Breast epithelium (tissue), 4 donors: ENCODE measurements around the gene FBN1. TPM values are rescaled to one million over a fixed set of nuclear protein-coding genes. Genes with fewer than 3 reads are reported as not detected.

Experiments used
- DNase-seq, 2 donors: peaks; one replicate each; pipeline ENCODE4 v3.0.0-alpha.2; 2019; ENCODE audit warnings: low spot score in 2 of 2
- H3K27ac ChIP-seq, 2 donors: fragments of 200-600 bp; sonication (generic) in 1 of 2; one replicate each; pipeline ENCODE4 v1.5.1; 2016 to 2019; ENCODE audit warnings: mild to moderate bottlenecking in 1 of 2
- H3K27me3 ChIP-seq, 2 donors: fragments of 200-600 bp; sonication (generic) in 1 of 2; one replicate each; pipeline versions ENCODE4 v1.5.1 to v1.6.0; 2017 to 2019; ENCODE audit warnings: control low read depth in 1 of 2, mild to moderate bottlenecking in 1 of 2
- H3K36me3 ChIP-seq: fragments of 200-600 bp; one replicate; pipeline ENCODE4 v1.5.1; 2019
- H3K4me1 ChIP-seq, 2 donors: fragments of 200-600 bp; sonication (generic); one replicate each; pipeline ENCODE4 v1.5.1; 2016 to 2019; ENCODE audit warnings: control low read depth in 1 of 2
- H3K4me3 ChIP-seq, 3 donors: fragments of 200-600 bp; sonication (generic); 1 replicate in 2 of 3; 2 replicates in 1 of 3; pipeline ENCODE4 v1.5.1; 2016 to 2019; ENCODE audit warnings: mild to moderate bottlenecking in 3 of 3, moderate library complexity in 2 of 3
- H3K9me3 ChIP-seq, 2 donors: fragments of 200-600 bp; sonication (generic) in 1 of 2; one replicate each; pipeline ENCODE4 v1.5.1; 2016 to 2019; ENCODE audit warnings: control low read depth in 1 of 2
- POLR2A ChIP-seq: fragments of 450-650 bp; IDR thresholded peaks from one replicate; pipeline ENCODE4 v1.6.1; 2016; ENCODE audit warnings: antibody characterized with exemption, mild to moderate bottlenecking, moderate library complexity
- POLR2AphosphoS5 ChIP-seq, 3 donors: sonication (generic); formaldehyde crosslinking; IDR thresholded peaks; one replicate each; pipeline ENCODE4 v1.6.1; 2017; ENCODE audit warnings: antibody characterized with exemption in 3 of 3
- intact Hi-C: fragments of 100-400 bp; cut with DNase I; formaldehyde crosslinking; loops from one replicate; pipeline ENCODE4 v1.15.1; 2023; ENCODE audit warnings: low total_unique reads
- total RNA-seq, 3 donors: library from RNA; depleted of rRNA; stranded (reverse); fragments of >200 nt; gene quantifications; one replicate each; pipeline ENCODE4 v1.1.0, GENCODE V29; 2016
- TF ChIP-seq, protein P1 (sequence below), 3 donors: fragments of 450-650 bp; IDR thresholded peaks; one replicate each; pipeline ENCODE4 v1.5.1; 2016 to 2017; ENCODE audit warnings: antibody characterized with exemption in 3 of 3, mild to moderate bottlenecking in 3 of 3, moderate library complexity in 3 of 3

Gene FBN1
- total RNA-seq, 3 donors from 2014 or later, result 38.5 to 210 (median 83.2) TPM

GRCh38 chr15:48627260-48627940 is 18.1 kb downstream of the FBN1 start:
- Histone ChIP-seq H3K27ac (peak overlapping the region in 1 of 2 donors; percentile 63), H3K4me1 (no peaks in the 10 kb centered on the region)
- TF ChIP-seq POLR2AphosphoS5 (IDR thresholded peaks at IDR 0.05) (no peak), POLR2A (no peak)
- TF ChIP-seq, protein P1, sequence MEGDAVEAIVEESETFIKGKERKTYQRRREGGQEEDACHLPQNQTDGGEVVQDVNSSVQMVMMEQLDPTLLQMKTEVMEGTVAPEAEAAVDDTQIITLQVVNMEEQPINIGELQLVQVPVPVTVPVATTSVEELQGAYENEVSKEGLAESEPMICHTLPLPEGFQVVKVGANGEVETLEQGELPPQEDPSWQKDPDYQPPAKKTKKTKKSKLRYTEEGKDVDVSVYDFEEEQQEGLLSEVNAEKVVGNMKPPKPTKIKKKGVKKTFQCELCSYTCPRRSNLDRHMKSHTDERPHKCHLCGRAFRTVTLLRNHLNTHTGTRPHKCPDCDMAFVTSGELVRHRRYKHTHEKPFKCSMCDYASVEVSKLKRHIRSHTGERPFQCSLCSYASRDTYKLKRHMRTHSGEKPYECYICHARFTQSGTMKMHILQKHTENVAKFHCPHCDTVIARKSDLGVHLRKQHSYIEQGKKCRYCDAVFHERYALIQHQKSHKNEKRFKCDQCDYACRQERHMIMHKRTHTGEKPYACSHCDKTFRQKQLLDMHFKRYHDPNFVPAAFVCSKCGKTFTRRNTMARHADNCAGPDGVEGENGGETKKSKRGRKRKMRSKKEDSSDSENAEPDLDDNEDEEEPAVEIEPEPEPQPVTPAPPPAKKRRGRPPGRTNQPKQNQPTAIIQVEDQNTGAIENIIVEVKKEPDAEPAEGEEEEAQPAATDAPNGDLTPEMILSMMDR (IDR thresholded peaks at IDR 0.05), result no peak

DNA sequence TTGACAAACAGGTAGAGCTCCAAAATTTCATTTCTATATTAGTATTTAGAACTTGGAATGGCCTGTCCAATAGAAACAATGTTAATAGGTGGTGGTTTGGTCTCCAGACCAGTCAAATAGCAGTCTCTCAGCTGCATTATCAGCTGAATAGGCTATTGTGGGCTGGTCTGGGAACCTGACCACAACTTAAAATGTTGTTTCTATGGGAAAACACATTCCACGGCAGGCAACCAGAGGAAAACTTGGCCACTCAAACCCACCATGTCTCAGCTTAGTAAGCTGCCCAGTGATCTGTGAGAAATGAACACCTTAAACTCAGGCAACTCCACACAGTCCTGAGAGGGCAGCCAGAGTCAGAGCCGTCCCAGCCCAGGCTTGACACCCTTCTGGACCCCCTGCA is 20.4 kb downstream of the FBN1 start:
- intact Hi-C loops, result loop anchor here (5.0 kb wide), 1 partner anchor 663 kb away; no protein-coding TSS in a partner anchor
- TF ChIP-seq POLR2A (no peak), POLR2AphosphoS5 (IDR thresholded peaks at IDR 0.05) (no peak)
- TF ChIP-seq, protein P1 (IDR thresholded peaks at IDR 0.05), result no peak
- no peak overlapping the region for H3K27ac ChIP-seq
- no peak for DNase-seq
- H3K9me3 ChIP-seq, result no peaks in the 10 kb centered on the region
- H3K27me3 ChIP-seq, result no peaks in the 10 kb centered on the region
- no peaks in the 10 kb centered on the region for H3K4me1 ChIP-seq
- H3K36me3 ChIP-seq, result no peaks in the 10 kb centered on the region
- H3K4me3 ChIP-seq, result no peak overlapping the region

More at GRCh38 chr15:48627260-48627940, 18.1 kb downstream of the FBN1 start:
- H3K9me3 ChIP-seq, result no peaks in the 10 kb centered on the region
- intact Hi-C loops, result loop anchor here (5.0 kb wide), 1 partner anchor 665 kb away; no protein-coding TSS in a partner anchor
- H3K27me3 ChIP-seq, result no peaks in the 10 kb centered on the region
- peak overlapping the region in 1 of 3 donors; percentile 28 for H3K4me3 ChIP-seq
- DNase-seq, result no peak
- no peaks in the 10 kb centered on the region for H3K36me3 ChIP-seq

GRCh38 chr15:48624700-48625099 is 20.8 kb downstream of the FBN1 start:
- Histone ChIP-seq H3K27me3 (no peaks in the 10 kb centered on the region), H3K4me1 (no peaks in the 10 kb centered on the region), H3K36me3 (no peaks in the 10 kb centered on the region), H3K4me3 (no peak overlapping the region), H3K27ac (no peak overlapping the region), H3K9me3 (no peaks in the 10 kb centered on the region)
- TF ChIP-seq, protein P1 (IDR thresholded peaks at IDR 0.05), result no peak
- no peak for TF ChIP-seq POLR2AphosphoS5 (IDR thresholded peaks at IDR 0.05)
- no peak for DNase-seq
- intact Hi-C loops, result loop anchor here (5.0 kb wide), 1 partner anchor 662 kb away; no protein-coding TSS in a partner anchor

DNA sequence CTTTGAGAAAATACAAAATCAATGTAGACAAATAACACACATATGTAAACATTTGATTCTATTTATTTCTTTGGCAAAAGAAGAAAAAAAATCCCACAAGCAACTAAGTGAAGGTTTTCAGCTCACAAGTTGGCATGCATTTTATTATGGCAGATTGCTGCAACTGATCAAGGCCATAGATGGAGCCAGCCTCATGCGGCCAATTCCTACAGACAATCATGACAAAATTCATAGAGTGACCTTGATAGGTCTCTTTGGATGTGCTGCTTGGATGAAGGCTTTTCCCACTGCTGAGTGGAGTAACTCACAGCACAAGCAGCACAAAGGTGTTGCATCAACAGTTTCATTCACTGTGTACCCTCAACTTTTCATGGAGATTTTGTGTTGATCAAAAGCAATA is 22.1 kb downstream of the FBN1 start:
- Histone ChIP-seq H3K27me3 (no peaks in the 10 kb centered on the region), H3K9me3 (no peaks in the 10 kb centered on the region), H3K36me3 (no peaks in the 10 kb centered on the region), H3K4me3 (no peak overlapping the region), H3K4me1 (no peaks in the 10 kb centered on the region), H3K27ac (no peak overlapping the region)
- DNase-seq, result no peak
- intact Hi-C loops, result no loop called here
- TF ChIP-seq POLR2AphosphoS5 (IDR thresholded peaks at IDR 0.05) (no peak), POLR2A (no peak)
- TF ChIP-seq, protein P1 (IDR thresholded peaks at IDR 0.05), result no peak

DNA sequence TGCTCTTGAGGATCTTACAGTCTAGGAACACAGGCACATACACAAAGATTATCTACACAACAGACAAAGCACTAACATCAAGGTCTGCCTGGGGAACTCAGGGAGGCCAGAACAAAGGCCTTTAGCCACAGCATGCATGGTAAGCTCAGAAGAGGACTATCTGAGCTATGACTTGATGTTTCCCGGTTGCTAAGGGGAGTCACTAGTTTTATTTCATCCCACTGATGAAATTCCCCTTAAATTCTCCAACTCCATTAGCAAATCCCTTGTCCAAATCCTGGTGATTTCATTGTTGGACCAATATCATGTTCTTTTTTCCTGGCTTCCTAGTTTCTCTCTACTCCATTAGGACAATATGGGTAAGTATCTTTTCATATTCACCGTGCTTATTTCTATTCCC is 23.3 kb downstream of the FBN1 start:
- Histone ChIP-seq H3K9me3 (no peaks in the 10 kb centered on the region), H3K4me1 (no peaks in the 10 kb centered on the region), H3K27ac (no peak overlapping the region), H3K4me3 (no peak overlapping the region), H3K27me3 (no peaks in the 10 kb centered on the region), H3K36me3 (no peaks in the 10 kb centered on the region)
- intact Hi-C loops, result no loop called here
- no peak for DNase-seq
- TF ChIP-seq POLR2A (no peak), POLR2AphosphoS5 (IDR thresholded peaks at IDR 0.05) (no peak)
- TF ChIP-seq, protein P1 (IDR thresholded peaks at IDR 0.05), result no peak
